IMR-90 (cell line): ENCODE data around the gene KMT5C. TPM values are rescaled to one million over a fixed set of nuclear protein-coding genes. Genes with fewer than 3 reads are reported as not detected.

Experiments
- polyA plus RNA-seq, 3 experiments: library from polyadenylated mRNA; depleted of rRNA; stranded (reverse); fragments of >200 nt; gene quantifications; 2 replicates each; pipeline ENCODE4 v1.2.3, GENCODE V29; 2012; ENCODE audit warnings: low replicate concordance in 1 of 3
- total RNA-seq: library from RNA; depleted of rRNA; stranded (reverse); fragments of >200 nt; gene quantifications from 2 replicates; pipeline ENCODE4 v1.2.3, GENCODE V29; 2012; rRNA removed

Gene KMT5C
- total and polyA plus RNA-seq, 2 of the 4 experiments (the other 2 are of a cell fraction) = 1.8 to 5.9 TPM

Other genes starting within 250 kb of the KMT5C start
- 21.1 and 21.5 TPM in 2 replicates for gene PPP1R12C, start 222.2 kb upstream of the KMT5C start, total RNA-seq
- 81.4 and 104 TPM in 2 replicates for gene PPP1R12C, start 222.2 kb upstream of the KMT5C start, polyA plus RNA-seq (2012; rRNA removed)
- gene TNNT1, start 190.7 kb upstream of the KMT5C start, total RNA-seq = 1.3 and 3.1 TPM in 2 replicates
- gene TNNT1, start 190.7 kb upstream of the KMT5C start, polyA plus RNA-seq (2012; rRNA removed) = 2.5 and 2.6 TPM in 2 replicates
- not detected in 2 replicates for gene TNNI3, start 182.1 kb upstream of the KMT5C start, total RNA-seq
- not detected in 2 replicates for gene TNNI3, start 182.1 kb upstream of the KMT5C start, polyA plus RNA-seq (2012; rRNA removed)
- gene DNAAF3, start 173.3 kb upstream of the KMT5C start, total RNA-seq = 0.28 TPM in 1 of 2 replicates, not detected in the other
- 0.34 TPM in 2 replicates for gene DNAAF3, start 173.3 kb upstream of the KMT5C start, polyA plus RNA-seq (2012; rRNA removed)
- gene SYT5, start 159.6 kb upstream of the KMT5C start, total RNA-seq = under 0.01 TPM in 2 replicates
- 0.15 TPM in 1 of 2 replicates, not detected in the other for gene SYT5, start 159.6 kb upstream of the KMT5C start, polyA plus RNA-seq (2012; rRNA removed)
- 1.7 and 3.4 TPM in 2 replicates for gene PTPRH, start 130.4 kb upstream of the KMT5C start, total RNA-seq
- gene PTPRH, start 130.4 kb upstream of the KMT5C start, polyA plus RNA-seq (2012; rRNA removed) = 1.3 and 1.7 TPM in 2 replicates
- gene TMEM86B, start 111.1 kb upstream of the KMT5C start, total RNA-seq = 0.18 and 0.28 TPM in 2 replicates
- gene TMEM86B, start 111.1 kb upstream of the KMT5C start, polyA plus RNA-seq (2012; rRNA removed) = 2.4 TPM in 2 replicates
- 19.9 and 20.0 TPM in 2 replicates for gene PPP6R1, start 80.9 kb upstream of the KMT5C start, total RNA-seq
- 50.1 and 50.2 TPM in 2 replicates for gene PPP6R1, start 80.9 kb upstream of the KMT5C start, polyA plus RNA-seq (2012; rRNA removed)
- gene HSPBP1, start 59.8 kb upstream of the KMT5C start, total RNA-seq = 19.7 and 21.0 TPM in 2 replicates
- 43.2 and 52.5 TPM in 2 replicates for gene HSPBP1, start 59.8 kb upstream of the KMT5C start, polyA plus RNA-seq (2012; rRNA removed)
- 1.9 and 2.5 TPM in 2 replicates for gene BRSK1, start 55.9 kb upstream of the KMT5C start, total RNA-seq
- 22.3 and 31.1 TPM in 2 replicates for gene BRSK1, start 55.9 kb upstream of the KMT5C start, polyA plus RNA-seq (2012; rRNA removed)
- gene TMEM150B, start 14.5 kb upstream of the KMT5C start, total RNA-seq = not detected in 2 replicates
- gene TMEM150B, start 14.5 kb upstream of the KMT5C start, polyA plus RNA-seq (2012; rRNA removed) = not detected in 2 replicates
- not detected in 2 replicates for gene COX6B2, start 14.8 kb downstream of the KMT5C start, total RNA-seq
- 0.19 and 0.39 TPM in 2 replicates for gene COX6B2, start 14.8 kb downstream of the KMT5C start, polyA plus RNA-seq (2012; rRNA removed)
- not detected in 2 replicates for gene GARIN5B, start 23.4 kb downstream of the KMT5C start, total RNA-seq
- gene GARIN5B, start 23.4 kb downstream of the KMT5C start, polyA plus RNA-seq (2012; rRNA removed) = not detected in 2 replicates
- 14.3 and 15.6 TPM in 2 replicates for gene IL11, start 30.6 kb downstream of the KMT5C start, total RNA-seq
- gene IL11, start 30.6 kb downstream of the KMT5C start, polyA plus RNA-seq (2012; rRNA removed) = 33.6 and 38.9 TPM in 2 replicates
- gene TMEM190, start 37.0 kb downstream of the KMT5C start, total RNA-seq = not detected in 2 replicates
- 1.4 and 1.6 TPM in 2 replicates for gene TMEM190, start 37.0 kb downstream of the KMT5C start, polyA plus RNA-seq (2012; rRNA removed)
- gene TMEM238, start 44.4 kb downstream of the KMT5C start, total RNA-seq = not detected in 2 replicates
- not detected in 2 replicates for gene TMEM238, start 44.4 kb downstream of the KMT5C start, polyA plus RNA-seq (2012; rRNA removed)
- gene RPL28, start 46.1 kb downstream of the KMT5C start, total RNA-seq = 386 and 998 TPM in 2 replicates
- gene RPL28, start 46.1 kb downstream of the KMT5C start, polyA plus RNA-seq (2012; rRNA removed) = 1,428 and 1,693 TPM in 2 replicates
- 69.5 and 74.4 TPM in 2 replicates for gene UBE2S, start 67.9 kb downstream of the KMT5C start, total RNA-seq
- gene UBE2S, start 67.9 kb downstream of the KMT5C start, polyA plus RNA-seq (2012; rRNA removed) = 104 and 177 TPM in 2 replicates
- not detected in 2 replicates for gene SHISA7, start 103.4 kb downstream of the KMT5C start, total RNA-seq
- 0.03 TPM in 1 of 2 replicates, not detected in the other for gene SHISA7, start 103.4 kb downstream of the KMT5C start, polyA plus RNA-seq (2012; rRNA removed)
- 46.7 and 56.1 TPM in 2 replicates for gene ISOC2, start 121.8 kb downstream of the KMT5C start, total RNA-seq
- 82.1 and 119 TPM in 2 replicates for gene ISOC2, start 121.8 kb downstream of the KMT5C start, polyA plus RNA-seq (2012; rRNA removed)
- gene C19orf85, start 124.9 kb downstream of the KMT5C start, total RNA-seq = not detected in 2 replicates
- not detected in 2 replicates for gene C19orf85, start 124.9 kb downstream of the KMT5C start, polyA plus RNA-seq (2012; rRNA removed)
- gene ZNF628, start 136.7 kb downstream of the KMT5C start, total RNA-seq = 0.18 and 0.28 TPM in 2 replicates
- 1.9 and 2.6 TPM in 2 replicates for gene ZNF628, start 136.7 kb downstream of the KMT5C start, polyA plus RNA-seq (2012; rRNA removed)
- 4.3 and 7.2 TPM in 2 replicates for gene NAT14, start 145.3 kb downstream of the KMT5C start, total RNA-seq
- gene NAT14, start 145.3 kb downstream of the KMT5C start, polyA plus RNA-seq (2012; rRNA removed) = 40.9 and 41.2 TPM in 2 replicates
- 1.4 and 1.7 TPM in 2 replicates for gene SSC5D, start 148.6 kb downstream of the KMT5C start, total RNA-seq
- 14.1 and 19.1 TPM in 2 replicates for gene SSC5D, start 148.6 kb downstream of the KMT5C start, polyA plus RNA-seq (2012; rRNA removed)
- gene SBK2, start 197.3 kb downstream of the KMT5C start, total RNA-seq = not detected in 2 replicates
- 0.30 and 0.48 TPM in 2 replicates for gene SBK2, start 197.3 kb downstream of the KMT5C start, polyA plus RNA-seq (2012; rRNA removed)
- gene SBK3, start 205.7 kb downstream of the KMT5C start, total RNA-seq = 0.18 TPM in 1 of 2 replicates, not detected in the other
- gene SBK3, start 205.7 kb downstream of the KMT5C start, polyA plus RNA-seq (2012; rRNA removed) = 0.05 and 0.16 TPM in 2 replicates
- 0.54 and 0.83 TPM in 2 replicates for gene ZNF579, start 241.0 kb downstream of the KMT5C start, total RNA-seq
- 9.0 and 10.7 TPM in 2 replicates for gene ZNF579, start 241.0 kb downstream of the KMT5C start, polyA plus RNA-seq (2012; rRNA removed)